WTC11 (cell line): Measurements from ENCODE around the gene CLEC2L.

Experiments
- CREB1 ChIP-seq: sonication (generic); formaldehyde crosslinking; IDR thresholded peaks from 2 replicates; pipeline ENCODE4 v1.8.0; 2023; ENCODE audit warnings: mild to moderate bottlenecking, missing genetic modification reagents
- JUN ChIP-seq: sonication (generic); formaldehyde crosslinking; IDR thresholded peaks from 2 replicates; pipeline ENCODE4 v1.8.0; 2023; ENCODE audit warnings: mild to moderate bottlenecking, missing genetic modification reagents
- NFE2L1 ChIP-seq: sonication (generic); formaldehyde crosslinking; IDR thresholded peaks from 2 replicates; pipeline ENCODE4 v1.8.1; 2023; ENCODE audit warnings: missing genetic modification reagents
- TF ChIP-seq, protein P1 (sequence below): fragments of 200-600 bp; IDR thresholded peaks from 2 replicates; pipeline ENCODE4 v1.8.0; 2022; ENCODE audit warnings: antibody characterized with exemption
- TF ChIP-seq, protein P2 (sequence below): sonication (generic); formaldehyde crosslinking; IDR thresholded peaks from 2 replicates; pipeline ENCODE4 v1.8.1; 2022; ENCODE audit warnings: low read depth, mild to moderate bottlenecking, moderate library complexity, missing genetic modification reagents, borderline replicate concordance
- TF ChIP-seq, protein P3 (sequence below): sonication (generic); formaldehyde crosslinking; IDR thresholded peaks from 2 replicates; pipeline ENCODE4 v1.8.1; 2023; ENCODE audit warnings: mild to moderate bottlenecking, missing genetic modification reagents, moderate library complexity
- TF ChIP-seq, protein P4 (sequence below): fragments of 250-450 bp; sonication (Bioruptor Pico); IDR thresholded peaks from 2 replicates; pipeline ENCODE4 v1.8.0; 2021; ENCODE audit warnings: mild to moderate bottlenecking
- TF ChIP-seq, protein P5 (sequence below): sonication (generic); formaldehyde crosslinking; IDR thresholded peaks from 2 replicates; pipeline ENCODE4 v1.8.1; 2023; ENCODE audit warnings: mild to moderate bottlenecking, missing genetic modification reagents, moderate library complexity
- TF ChIP-seq, protein P6 (sequence below): sonication (generic); formaldehyde crosslinking; IDR thresholded peaks from 2 replicates; pipeline ENCODE4 v1.8.0; 2022; ENCODE audit warnings: mild to moderate bottlenecking, missing genetic modification reagents
- TF ChIP-seq, protein P7 (sequence below): sonication (generic); formaldehyde crosslinking; IDR thresholded peaks from 2 replicates; pipeline ENCODE4 v1.8.1; 2022; ENCODE audit warnings: missing genetic modification reagents, borderline replicate concordance

DNA sequence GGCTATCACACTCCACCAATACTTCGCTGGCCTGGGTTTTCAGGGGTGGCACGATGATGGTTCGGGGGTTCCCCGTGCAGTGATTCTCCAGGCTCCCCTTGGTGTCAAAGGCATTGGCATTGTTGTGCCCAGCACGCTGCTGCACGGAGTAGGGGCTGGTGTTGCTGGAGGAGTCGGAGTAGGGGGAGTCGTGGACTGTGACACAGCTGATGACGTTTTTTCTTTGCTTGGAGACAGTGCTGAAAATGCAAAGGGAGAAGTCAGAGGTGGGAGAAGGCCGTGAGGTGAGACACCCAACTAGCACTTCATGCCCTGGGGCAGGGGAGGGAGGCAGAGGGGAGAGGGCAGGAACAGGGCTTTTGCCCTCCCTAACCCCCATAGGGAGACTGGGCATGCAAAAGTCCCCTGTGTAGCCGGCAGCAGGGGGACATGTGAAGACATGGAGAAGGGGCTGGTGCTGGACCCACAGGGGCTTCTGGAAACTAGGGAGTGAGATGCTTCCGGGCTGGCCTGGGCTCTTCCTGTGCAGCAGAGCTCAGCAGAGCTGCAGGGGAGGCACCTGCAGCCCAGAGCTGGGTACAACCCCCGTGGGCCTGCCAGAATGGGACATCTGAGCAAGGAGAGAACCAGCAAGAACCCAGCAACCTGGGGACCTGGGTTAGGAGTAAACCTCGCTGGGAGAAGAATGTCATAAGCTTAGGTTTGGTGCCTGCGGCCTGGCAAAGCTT, 60.5 kb downstream of the CLEC2L start:
- TF ChIP-seq, protein P1, sequence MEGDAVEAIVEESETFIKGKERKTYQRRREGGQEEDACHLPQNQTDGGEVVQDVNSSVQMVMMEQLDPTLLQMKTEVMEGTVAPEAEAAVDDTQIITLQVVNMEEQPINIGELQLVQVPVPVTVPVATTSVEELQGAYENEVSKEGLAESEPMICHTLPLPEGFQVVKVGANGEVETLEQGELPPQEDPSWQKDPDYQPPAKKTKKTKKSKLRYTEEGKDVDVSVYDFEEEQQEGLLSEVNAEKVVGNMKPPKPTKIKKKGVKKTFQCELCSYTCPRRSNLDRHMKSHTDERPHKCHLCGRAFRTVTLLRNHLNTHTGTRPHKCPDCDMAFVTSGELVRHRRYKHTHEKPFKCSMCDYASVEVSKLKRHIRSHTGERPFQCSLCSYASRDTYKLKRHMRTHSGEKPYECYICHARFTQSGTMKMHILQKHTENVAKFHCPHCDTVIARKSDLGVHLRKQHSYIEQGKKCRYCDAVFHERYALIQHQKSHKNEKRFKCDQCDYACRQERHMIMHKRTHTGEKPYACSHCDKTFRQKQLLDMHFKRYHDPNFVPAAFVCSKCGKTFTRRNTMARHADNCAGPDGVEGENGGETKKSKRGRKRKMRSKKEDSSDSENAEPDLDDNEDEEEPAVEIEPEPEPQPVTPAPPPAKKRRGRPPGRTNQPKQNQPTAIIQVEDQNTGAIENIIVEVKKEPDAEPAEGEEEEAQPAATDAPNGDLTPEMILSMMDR = no peak
- TF ChIP-seq, protein P2, sequence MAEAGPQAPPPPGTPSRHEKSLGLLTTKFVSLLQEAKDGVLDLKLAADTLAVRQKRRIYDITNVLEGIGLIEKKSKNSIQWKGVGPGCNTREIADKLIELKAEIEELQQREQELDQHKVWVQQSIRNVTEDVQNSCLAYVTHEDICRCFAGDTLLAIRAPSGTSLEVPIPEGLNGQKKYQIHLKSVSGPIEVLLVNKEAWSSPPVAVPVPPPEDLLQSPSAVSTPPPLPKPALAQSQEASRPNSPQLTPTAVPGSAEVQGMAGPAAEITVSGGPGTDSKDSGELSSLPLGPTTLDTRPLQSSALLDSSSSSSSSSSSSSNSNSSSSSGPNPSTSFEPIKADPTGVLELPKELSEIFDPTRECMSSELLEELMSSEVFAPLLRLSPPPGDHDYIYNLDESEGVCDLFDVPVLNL = no peak
- TF ChIP-seq, protein P3, sequence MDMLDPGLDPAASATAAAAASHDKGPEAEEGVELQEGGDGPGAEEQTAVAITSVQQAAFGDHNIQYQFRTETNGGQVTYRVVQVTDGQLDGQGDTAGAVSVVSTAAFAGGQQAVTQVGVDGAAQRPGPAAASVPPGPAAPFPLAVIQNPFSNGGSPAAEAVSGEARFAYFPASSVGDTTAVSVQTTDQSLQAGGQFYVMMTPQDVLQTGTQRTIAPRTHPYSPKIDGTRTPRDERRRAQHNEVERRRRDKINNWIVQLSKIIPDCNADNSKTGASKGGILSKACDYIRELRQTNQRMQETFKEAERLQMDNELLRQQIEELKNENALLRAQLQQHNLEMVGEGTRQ (CRISPR knock-in tag) = no peak
- TF ChIP-seq, protein P4, sequence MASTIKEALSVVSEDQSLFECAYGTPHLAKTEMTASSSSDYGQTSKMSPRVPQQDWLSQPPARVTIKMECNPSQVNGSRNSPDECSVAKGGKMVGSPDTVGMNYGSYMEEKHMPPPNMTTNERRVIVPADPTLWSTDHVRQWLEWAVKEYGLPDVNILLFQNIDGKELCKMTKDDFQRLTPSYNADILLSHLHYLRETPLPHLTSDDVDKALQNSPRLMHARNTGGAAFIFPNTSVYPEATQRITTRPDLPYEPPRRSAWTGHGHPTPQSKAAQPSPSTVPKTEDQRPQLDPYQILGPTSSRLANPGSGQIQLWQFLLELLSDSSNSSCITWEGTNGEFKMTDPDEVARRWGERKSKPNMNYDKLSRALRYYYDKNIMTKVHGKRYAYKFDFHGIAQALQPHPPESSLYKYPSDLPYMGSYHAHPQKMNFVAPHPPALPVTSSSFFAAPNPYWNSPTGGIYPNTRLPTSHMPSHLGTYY = no peak
- TF ChIP-seq JUN (CRISPR knock-in tag) (no peak), CREB1 (no peak), NFE2L1 (no peak)
- TF ChIP-seq, protein P5, sequence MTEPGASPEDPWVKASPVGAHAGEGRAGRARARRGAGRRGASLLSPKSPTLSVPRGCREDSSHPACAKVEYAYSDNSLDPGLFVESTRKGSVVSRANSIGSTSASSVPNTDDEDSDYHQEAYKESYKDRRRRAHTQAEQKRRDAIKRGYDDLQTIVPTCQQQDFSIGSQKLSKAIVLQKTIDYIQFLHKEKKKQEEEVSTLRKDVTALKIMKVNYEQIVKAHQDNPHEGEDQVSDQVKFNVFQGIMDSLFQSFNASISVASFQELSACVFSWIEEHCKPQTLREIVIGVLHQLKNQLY (CRISPR knock-in tag) = no peak
- TF ChIP-seq, protein P6, sequence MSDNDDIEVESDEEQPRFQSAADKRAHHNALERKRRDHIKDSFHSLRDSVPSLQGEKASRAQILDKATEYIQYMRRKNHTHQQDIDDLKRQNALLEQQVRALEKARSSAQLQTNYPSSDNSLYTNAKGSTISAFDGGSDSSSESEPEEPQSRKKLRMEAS (CRISPR knock-in tag) = no peak
- TF ChIP-seq, protein P7, sequence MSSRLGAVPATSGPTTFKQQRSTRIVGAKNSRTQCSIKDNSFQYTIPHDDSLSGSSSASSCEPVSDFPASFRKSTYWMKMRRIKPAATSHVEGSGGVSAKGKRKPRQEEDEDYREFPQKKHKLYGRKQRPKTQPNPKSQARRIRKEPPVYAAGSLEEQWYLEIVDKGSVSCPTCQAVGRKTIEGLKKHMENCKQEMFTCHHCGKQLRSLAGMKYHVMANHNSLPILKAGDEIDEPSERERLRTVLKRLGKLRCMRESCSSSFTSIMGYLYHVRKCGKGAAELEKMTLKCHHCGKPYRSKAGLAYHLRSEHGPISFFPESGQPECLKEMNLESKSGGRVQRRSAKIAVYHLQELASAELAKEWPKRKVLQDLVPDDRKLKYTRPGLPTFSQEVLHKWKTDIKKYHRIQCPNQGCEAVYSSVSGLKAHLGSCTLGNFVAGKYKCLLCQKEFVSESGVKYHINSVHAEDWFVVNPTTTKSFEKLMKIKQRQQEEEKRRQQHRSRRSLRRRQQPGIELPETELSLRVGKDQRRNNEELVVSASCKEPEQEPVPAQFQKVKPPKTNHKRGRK (CRISPR knock-in tag) = no peak
